ENCODE measurements around the gene ZGRF1. TPM values are rescaled to one million over a fixed set of nuclear protein-coding genes. Genes with fewer than 3 reads are reported as not detected.

The ZGRF1 gene
- total RNA-seq, 4 donors from 2014 or later: 6.4 to 34.5 (median 8.1) TPM

GRCh38 chr4:112552668-112553067 lies 84.0 kb downstream of the ZGRF1 start:
- no peak overlapping the region for H3K27ac ChIP-seq
- H3K27me3 ChIP-seq: no peaks in the 10 kb centered on the region
- H3K9me3 ChIP-seq: no peaks in the 10 kb centered on the region
- no peak for TF ChIP-seq POLR2A (IDR thresholded peaks at IDR 0.05)
- no peak for TF ChIP-seq CTCF (IDR thresholded peaks at IDR 0.05)
- intact Hi-C loops (cut with DNase I; ENCODE audit: low total_unique reads): no loop called here
- no peak overlapping the region for H3K4me3 ChIP-seq
- no peaks in the 10 kb centered on the region for H3K36me3 ChIP-seq
- no peaks in the 10 kb centered on the region for H3K4me1 ChIP-seq
- DNase-seq: no peak

GRCh38 chr4:112550728-112551127 lies 86.0 kb downstream of the ZGRF1 start:
- H3K4me1 ChIP-seq: no peaks in the 10 kb centered on the region
- TF ChIP-seq CTCF (IDR thresholded peaks at IDR 0.05) (no peak), POLR2A (IDR thresholded peaks at IDR 0.05) (no peak)
- no peaks in the 10 kb centered on the region for H3K9me3 ChIP-seq
- H3K27ac ChIP-seq: no peak overlapping the region
- intact Hi-C loops (cut with DNase I; ENCODE audit: low total_unique reads): no loop called here
- H3K36me3 ChIP-seq: no peaks in the 10 kb centered on the region
- H3K27me3 ChIP-seq: no peaks in the 10 kb centered on the region
- H3K4me3 ChIP-seq: no peak overlapping the region
- no peak for DNase-seq

- no peak overlapping the region for H3K27ac ChIP-seq
- no peak for DNase-seq
- H3K4me1 ChIP-seq: no peaks in the 10 kb centered on the region
- intact Hi-C loops (cut with DNase I; ENCODE audit: low total_unique reads): no loop called here
- H3K9me3 ChIP-seq: no peaks in the 10 kb centered on the region
- TF ChIP-seq CTCF (IDR thresholded peaks at IDR 0.05) (no peak), POLR2A (IDR thresholded peaks at IDR 0.05) (no peak)
- no peaks in the 10 kb centered on the region for H3K27me3 ChIP-seq
- no peak overlapping the region for H3K4me3 ChIP-seq
- H3K36me3 ChIP-seq: no peaks in the 10 kb centered on the region
These were observed 90.2 kb downstream of the ZGRF1 start for GRCh38 chr4:112546476-112546875.

GRCh38 chr4:112545346-112545745 lies 91.4 kb downstream of the ZGRF1 start:
- DNase-seq: no peak
- Histone ChIP-seq H3K27ac (no peak overlapping the region), H3K9me3 (no peaks in the 10 kb centered on the region), H3K27me3 (no peaks in the 10 kb centered on the region), H3K36me3 (no peaks in the 10 kb centered on the region), H3K4me1 (no peaks in the 10 kb centered on the region), H3K4me3 (no peak overlapping the region)
- intact Hi-C loops (cut with DNase I; ENCODE audit: low total_unique reads): no loop called here
- TF ChIP-seq POLR2A (IDR thresholded peaks at IDR 0.05) (no peak), CTCF (IDR thresholded peaks at IDR 0.05) (no peak)

- no peaks in the 10 kb centered on the region for H3K27me3 ChIP-seq
- H3K9me3 ChIP-seq: no peaks in the 10 kb centered on the region
- no peak overlapping the region for H3K4me3 ChIP-seq
- intact Hi-C loops (cut with DNase I; ENCODE audit: low total_unique reads): no loop called here
- H3K36me3 ChIP-seq: no peaks in the 10 kb centered on the region
- no peak overlapping the region for H3K27ac ChIP-seq
- DNase-seq: no peak
- H3K4me1 ChIP-seq: no peaks in the 10 kb centered on the region
- TF ChIP-seq CTCF (IDR thresholded peaks at IDR 0.05) (no peak), POLR2A (IDR thresholded peaks at IDR 0.05) (no peak)
These were observed 96.0 kb downstream of the ZGRF1 start for GRCh38 chr4:112540695-112541094.

Measured in uterus (tissue), 4 donors.